ENCODE data around the gene RNF169. TPM values are rescaled to one million over a fixed set of nuclear protein-coding genes. Genes with fewer than 3 reads are reported as not detected.

The RNF169 gene
- total and polyA plus RNA-seq, 9 of the 15 experiments (the other 6 are each of a cell fraction or from before 2014, with no cell fraction given) = 0.68 to 18.1 (median 10.1) TPM

DNA sequence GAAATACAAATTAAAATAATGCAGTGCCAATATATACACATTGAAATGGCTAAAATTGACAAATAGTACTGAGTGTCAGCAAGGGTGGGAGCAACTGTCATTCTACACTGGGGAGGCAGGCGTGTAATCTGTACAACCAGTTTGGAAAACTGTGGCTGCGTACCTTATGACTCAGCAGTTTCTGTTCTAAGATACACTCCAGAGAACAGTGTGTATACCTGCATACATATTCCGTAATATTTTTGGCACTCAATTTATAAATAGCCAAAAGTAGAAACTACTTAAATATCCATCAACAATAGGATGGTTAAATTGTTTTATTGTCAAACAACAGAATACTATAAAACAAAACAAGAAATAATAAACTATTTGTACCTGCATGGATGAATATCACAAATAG, 57.6 kb downstream of the RNF169 start (continued):
- no peak for TF ChIP-seq MGA (IDR thresholded peaks at IDR 0.05)
- TF ChIP-seq YY1 (IDR thresholded peaks at IDR 0.05; ENCODE audit: borderline replicate concordance in 1 of 3, control insufficient read depth in 1 of 3, extremely low read depth in 1 of 3, insufficient read depth in 3 of 3, insufficient read length in 1 of 3, insufficient replicate concordance in 2 of 3, low read depth in 1 of 3, low read length in 2 of 3) = no peak
- 0 out of 2 replicates have a peak, but pooled peaks have one; percentile 48 for TF ChIP-seq MTA3 (IDR thresholded peaks at IDR 0.05; ENCODE audit: borderline replicate concordance)
- peak in 1 of 2 experiments; percentile 60; a peak in 2 of 4 replicates for TF ChIP-seq KDM1A (IDR thresholded peaks at IDR 0.05)
- no peak for TF ChIP-seq ZNF140 (CRISPR knock-in tag; IDR thresholded peaks at IDR 0.05)
- no peak for TF ChIP-seq MCM3 (IDR thresholded peaks at IDR 0.05)
- TF ChIP-seq FOXO4 (CRISPR knock-in tag; IDR thresholded peaks at IDR 0.05) = no peak
- TF ChIP-seq GTF2A2 (tag; IDR thresholded peaks at IDR 0.05) = no peak
- TF ChIP-seq RB1 (IDR thresholded peaks at IDR 0.05; ENCODE audit: low read depth) = no peak
- TF ChIP-seq CBFA2T3 (IDR thresholded peaks at IDR 0.05) = peak; percentile 69
- no peak for TF ChIP-seq ZNF584 (CRISPR knock-in tag; IDR thresholded peaks at IDR 0.05; ENCODE audit: low read depth)
- TF ChIP-seq PHF20 (IDR thresholded peaks at IDR 0.05; ENCODE audit: partially characterized antibody) = no peak
- TF ChIP-seq ZZZ3 (IDR thresholded peaks at IDR 0.05) = no peak
- TF ChIP-seq, protein P1, sequence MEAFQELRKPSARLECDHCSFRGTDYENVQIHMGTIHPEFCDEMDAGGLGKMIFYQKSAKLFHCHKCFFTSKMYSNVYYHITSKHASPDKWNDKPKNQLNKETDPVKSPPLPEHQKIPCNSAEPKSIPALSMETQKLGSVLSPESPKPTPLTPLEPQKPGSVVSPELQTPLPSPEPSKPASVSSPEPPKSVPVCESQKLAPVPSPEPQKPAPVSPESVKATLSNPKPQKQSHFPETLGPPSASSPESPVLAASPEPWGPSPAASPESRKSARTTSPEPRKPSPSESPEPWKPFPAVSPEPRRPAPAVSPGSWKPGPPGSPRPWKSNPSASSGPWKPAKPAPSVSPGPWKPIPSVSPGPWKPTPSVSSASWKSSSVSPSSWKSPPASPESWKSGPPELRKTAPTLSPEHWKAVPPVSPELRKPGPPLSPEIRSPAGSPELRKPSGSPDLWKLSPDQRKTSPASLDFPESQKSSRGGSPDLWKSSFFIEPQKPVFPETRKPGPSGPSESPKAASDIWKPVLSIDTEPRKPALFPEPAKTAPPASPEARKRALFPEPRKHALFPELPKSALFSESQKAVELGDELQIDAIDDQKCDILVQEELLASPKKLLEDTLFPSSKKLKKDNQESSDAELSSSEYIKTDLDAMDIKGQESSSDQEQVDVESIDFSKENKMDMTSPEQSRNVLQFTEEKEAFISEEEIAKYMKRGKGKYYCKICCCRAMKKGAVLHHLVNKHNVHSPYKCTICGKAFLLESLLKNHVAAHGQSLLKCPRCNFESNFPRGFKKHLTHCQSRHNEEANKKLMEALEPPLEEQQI (IDR thresholded peaks at IDR 0.05) = peak; percentile 58

All from K562 (cell line).